HG03378 (cell line): ENCODE results near the gene ID2.
A peak's percentile ranks its signal among the peaks of the same experiment; 100 is the strongest.

ENCODE experiments used
- ATAC-seq: cut with Tn5 transposase; IDR thresholded peaks from one replicate; pipeline ENCODE4 v1.9.1; 2021; ENCODE audit warnings: mild to moderate bottlenecking, moderate library complexity; ENCODE audit not compliant: unreplicated experiment

Gene ID2, protein sequence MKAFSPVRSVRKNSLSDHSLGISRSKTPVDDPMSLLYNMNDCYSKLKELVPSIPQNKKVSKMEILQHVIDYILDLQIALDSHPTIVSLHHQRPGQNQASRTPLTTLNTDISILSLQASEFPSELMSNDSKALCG

DNA sequence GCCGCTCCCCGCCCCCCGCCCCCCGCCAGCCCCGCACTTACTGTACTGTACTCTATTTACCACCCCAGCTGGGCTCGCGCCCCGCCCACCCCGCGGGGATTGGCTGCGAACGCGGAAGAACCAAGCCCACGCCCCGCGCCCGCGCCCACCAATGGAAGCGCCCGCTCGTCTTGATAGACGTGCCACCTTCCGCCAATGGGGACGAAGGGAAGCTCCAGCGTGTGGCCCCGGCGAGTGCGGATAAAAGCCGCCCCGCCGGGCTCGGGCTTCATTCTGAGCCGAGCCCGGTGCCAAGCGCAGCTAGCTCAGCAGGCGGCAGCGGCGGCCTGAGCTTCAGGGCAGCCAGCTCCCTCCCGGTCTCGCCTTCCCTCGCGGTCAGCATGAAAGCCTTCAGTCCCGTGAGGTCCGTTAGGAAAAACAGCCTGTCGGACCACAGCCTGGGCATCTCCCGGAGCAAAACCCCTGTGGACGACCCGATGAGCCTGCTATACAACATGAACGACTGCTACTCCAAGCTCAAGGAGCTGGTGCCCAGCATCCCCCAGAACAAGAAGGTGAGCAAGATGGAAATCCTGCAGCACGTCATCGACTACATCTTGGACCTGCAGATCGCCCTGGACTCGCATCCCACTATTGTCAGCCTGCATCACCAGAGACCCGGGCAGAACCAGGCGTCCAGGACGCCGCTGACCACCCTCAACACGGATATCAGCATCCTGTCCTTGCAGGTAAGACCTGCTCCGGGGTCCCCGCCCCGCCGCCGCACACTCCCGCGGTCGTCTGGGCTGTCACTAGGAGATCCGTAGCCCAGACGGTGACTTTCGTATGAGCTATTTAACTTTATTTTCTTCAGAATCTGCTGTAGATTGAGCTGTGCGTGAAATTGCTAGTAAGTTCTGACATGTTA, at the start of gene ID2:
TSS of gene ID2 (plus strand) at position 271 of the 907 bp plus-strand sequence. CDS start at position 381, 110 bp downstream.
- peak; percentile 54 for ATAC-seq

- ATAC-seq, result no peak
These were observed 49.1 kb upstream of the ID2 start for GRCh38 chr2:8632755-8633154.

DNA sequence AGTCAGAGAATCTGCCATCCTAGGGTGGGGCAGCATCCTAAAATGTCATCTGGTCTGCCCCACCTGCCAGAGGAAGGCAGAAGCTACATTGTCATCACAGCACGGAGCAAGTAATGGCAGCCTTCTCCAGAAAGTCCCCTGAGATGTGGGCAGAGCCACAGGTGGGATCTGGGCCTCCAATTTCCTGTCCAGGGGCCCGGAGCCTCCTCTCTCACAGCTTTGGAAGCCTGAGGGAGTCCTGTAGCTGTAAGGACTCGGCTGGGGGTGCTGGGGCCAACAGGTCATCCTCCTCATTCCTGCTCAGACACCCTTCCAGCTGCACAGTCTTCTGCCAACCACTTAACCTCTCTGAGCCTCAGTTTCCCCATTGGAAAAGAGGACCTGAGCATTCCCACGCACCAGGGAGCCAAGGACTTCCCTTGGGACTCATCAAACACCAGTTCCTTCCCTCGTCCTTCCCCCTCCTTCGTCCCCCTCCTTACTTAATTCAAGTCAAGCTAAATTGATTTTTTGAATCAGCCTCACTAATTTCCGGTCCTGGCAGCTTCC, 48.6 kb upstream of the ID2 start:
- no peak for ATAC-seq

DNA sequence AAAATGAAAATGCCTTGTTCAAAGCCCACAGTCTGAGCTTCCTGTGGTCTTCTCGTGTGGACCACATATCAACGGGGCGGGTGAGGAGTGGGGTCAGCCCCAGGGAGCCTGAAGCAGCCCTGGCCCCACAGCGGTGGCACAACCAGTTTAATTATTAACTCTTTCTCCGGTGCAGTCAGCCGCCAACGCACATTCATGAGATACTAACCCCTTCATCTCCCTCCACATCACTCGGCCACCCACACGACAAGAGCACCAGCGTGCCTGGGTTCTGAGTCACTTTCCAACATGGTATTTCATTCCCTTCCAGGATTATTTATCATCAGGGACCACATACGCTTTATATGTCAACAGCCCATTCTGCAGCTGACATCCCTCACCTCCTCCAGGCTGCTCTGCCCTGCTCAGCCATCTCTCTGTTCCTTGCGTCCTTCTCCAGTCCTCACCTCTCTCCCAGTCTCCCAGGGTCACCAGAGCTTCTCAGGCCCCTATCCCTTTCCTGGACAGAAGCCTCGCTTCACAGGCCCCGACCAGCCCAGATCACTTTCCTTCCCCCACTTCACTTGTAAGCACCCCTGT, 48.0 kb upstream of the ID2 start:
- ATAC-seq, result no peak

DNA sequence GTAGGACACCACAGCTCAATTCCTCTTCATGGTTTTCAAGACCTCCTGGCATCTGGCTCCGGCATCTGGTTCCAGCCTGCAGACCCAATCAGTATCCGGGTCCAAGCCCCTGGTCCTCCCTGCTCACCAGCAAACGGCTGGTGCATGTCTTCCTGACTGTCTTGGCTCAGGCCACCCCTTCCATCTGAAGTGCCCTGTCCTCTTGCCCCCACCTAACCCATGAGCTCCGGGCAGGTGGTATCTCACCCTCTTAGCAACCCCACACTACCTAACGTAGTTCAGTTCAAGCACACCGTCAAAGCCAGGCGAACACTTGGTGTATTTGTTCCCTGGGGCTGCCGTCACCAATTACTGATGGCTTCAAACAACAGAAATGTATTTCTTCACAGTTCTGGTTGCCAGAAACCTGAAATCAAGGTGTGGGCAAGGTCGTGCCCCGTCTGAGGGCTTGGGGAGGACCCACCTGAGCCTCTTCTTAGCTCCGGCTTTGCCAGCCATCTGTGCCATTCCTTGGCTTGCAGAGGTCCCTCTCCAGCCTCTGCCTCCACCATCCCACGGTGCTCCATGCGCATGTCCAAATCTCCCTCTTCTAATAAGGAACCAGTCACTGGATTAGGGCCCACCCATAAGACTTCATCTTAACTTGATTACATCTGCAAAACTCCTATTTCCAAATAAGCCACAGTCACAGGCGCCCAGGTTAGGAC, 47.2 kb upstream of the ID2 start:
- no peak for ATAC-seq

DNA sequence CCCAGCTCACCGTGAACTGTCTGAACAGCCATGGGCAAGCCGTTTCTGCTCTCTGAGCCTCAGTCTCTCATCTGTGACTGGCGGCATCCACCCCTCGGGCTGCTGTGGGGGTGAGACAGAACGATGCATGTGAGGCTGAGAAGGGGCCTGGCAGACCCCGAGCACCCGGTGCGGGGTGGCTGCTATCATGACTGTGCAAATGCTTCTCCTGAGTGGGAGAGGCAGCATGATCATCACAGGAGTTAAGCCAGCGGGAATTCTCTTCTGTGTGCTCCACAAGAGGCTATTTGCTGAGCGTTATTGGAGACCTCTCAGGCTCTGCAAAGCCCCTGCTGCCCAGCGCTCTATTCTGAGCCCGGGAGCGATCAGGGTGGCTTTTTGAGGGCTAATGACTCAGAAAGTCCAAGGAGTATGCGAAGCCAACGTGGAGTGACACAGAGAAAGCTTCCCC, 45.8 kb upstream of the ID2 start:
- no peak for ATAC-seq

- ATAC-seq, result no peak
These were observed 44.9 kb upstream of the ID2 start for GRCh38 chr2:8636721-8637636.

- ATAC-seq, result no peak
These were observed 43.5 kb upstream of the ID2 start for GRCh38 chr2:8638327-8638726.

DNA sequence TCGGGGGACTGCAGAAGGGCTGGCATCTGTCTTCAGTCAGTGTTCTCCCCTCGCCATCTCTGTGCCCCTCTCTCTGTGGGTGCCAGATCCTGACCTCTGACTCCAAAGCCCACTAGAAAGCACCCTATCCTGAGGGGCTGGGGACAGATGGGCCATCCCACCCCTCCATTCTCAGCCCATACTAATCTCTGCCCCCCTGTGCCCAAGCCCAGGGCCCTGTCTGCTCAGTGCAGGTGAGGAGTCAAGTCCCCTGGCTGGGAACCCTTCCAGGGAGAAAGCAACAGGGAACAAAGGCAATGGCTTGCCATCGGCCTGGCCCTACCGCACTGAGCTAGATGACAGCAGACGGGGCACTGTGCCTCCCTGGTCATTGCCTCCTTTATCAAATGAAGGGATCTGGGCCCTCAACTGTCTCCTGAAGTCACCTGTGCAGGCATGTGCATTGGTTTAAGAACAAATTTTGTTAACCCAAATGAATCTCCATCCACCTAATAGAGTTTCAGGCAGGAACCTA, 42.7 kb upstream of the ID2 start:
- ATAC-seq, result no peak

GRCh38 chr2:8640498-8640897, 41.4 kb upstream of the ID2 start:
- no peak for ATAC-seq

DNA sequence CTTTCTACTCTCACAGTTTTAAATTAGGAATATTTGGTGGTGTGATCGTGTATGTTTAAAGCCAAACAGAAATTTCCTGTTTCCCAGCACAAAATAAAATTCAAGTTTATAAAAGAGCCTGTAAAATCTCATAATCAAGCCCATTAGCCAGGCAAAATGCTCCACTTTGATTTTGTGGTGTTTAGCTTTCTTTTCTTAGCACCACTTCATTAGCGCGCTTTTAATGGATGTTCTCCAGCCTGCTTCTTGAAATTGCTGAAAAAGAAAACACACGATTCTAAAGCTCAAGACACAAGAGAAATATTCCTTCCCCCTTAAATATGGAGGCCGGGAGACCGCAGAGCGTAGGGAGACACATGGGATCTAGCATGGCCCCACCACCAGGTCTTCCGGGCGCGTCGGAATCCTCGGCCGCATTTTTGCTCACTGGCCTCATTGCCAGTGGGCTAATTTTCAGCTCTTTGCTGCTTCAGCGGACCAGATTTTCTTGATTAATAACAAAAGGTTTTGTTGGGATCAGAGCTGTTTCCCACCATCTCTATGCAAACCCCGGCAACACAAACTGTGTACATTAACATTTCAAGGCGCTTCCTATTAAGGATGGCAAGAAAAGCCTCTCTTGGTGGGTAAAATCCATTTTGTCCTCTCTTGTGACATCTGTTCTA, 40.4 kb upstream of the ID2 start:
- no peak for ATAC-seq

- no peak for ATAC-seq
These were observed 39.3 kb upstream of the ID2 start for GRCh38 chr2:8642366-8643068.

DNA sequence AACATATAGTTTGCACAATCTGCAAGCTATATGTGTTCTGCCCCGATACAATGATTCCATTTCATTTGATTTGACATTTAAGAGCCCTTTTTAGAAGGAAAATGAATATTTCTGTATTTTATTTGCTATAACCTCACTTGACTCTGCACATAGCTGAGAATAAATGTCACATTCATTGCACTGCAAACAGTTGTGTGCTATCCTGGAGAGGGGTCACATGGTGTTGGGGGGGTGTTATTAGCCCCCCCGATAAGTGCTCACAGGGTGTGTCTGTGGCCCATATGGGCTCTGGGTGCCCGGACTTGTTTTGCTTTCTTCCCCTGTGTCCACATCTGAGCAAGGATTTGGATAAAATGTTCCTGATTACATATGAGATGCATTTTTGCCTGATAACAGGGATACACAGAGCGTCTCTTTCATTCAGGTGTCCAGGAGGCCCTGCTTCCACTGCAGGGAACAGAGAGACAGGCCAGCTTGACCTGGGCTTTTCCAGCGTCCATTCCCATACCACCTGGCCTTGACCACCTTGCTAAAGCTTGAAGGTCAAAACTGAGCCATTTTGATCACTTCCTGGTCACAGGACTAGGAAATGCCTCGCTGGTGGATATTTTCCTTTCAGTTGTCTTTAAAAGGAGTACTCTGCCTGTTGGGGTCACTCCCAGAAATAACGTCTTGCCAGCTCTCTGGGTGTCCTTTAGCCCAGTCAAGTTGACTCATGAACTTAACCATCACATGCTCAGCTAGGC, 38.4 kb upstream of the ID2 start:
- ATAC-seq, result no peak

- ATAC-seq, result no peak
These were observed 37.9 kb upstream of the ID2 start for GRCh38 chr2:8643996-8644356.

DNA sequence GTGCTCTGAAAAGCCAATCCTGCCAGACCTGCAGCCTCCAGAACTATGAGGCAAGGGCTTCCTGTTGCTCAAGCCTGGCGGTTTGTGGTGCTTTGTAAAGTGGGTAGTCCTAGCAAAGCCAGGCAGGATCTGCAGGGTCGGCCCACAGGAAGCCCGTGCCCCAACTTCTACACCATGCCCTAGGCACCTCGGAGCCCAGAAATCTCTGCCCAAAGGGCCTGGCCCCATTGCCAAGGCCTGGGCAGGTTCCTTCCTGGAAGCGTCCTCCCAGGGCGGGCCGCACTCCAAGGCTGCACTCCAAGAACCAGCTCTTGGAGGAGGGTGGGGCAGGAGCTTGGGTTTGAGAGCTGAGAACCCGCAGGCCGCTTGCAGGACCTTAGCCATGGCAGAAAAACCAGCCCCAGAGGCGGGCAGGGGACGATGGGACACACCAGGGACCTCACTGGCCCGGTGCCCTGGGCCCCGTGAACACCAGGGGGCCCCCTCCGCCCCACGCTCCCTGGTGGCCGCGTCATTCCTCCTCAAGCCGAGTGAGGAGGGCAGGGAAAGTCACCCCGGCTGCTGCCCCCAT, 37.2 kb upstream of the ID2 start:
- ATAC-seq, result no peak

DNA sequence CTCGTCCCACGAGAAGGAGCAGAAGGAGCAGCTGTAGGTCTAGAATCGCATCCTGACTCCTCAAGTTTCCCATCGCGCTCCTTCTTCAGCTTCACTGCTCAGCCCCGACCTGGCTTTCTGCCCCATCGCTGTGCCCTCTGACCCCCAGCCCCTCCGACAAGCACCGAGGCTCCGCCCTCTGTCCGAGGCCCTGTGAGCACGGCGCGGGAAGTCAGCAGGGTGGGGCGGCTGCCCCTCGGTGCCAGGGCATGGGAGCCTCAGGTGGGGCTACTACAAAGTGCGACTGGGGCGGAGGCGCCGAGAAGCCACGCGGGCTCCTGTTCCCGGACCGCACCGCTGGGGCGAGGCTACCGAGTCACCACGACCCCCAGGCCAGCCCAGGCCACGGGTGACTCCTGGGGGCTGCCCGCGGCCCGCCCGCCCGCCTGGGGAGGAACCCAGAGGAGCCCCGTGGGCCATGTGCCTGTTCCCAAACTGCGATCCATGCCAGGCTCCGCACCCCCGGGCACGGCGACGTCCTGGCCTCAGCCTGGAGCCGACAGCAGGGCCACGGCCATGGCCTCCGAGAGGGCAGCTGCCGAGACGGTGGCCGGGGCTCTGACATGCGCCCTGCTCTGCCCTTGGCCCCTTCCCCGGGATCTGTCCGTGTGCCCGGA, 36.6 kb upstream of the ID2 start:
- ATAC-seq, result no peak

DNA sequence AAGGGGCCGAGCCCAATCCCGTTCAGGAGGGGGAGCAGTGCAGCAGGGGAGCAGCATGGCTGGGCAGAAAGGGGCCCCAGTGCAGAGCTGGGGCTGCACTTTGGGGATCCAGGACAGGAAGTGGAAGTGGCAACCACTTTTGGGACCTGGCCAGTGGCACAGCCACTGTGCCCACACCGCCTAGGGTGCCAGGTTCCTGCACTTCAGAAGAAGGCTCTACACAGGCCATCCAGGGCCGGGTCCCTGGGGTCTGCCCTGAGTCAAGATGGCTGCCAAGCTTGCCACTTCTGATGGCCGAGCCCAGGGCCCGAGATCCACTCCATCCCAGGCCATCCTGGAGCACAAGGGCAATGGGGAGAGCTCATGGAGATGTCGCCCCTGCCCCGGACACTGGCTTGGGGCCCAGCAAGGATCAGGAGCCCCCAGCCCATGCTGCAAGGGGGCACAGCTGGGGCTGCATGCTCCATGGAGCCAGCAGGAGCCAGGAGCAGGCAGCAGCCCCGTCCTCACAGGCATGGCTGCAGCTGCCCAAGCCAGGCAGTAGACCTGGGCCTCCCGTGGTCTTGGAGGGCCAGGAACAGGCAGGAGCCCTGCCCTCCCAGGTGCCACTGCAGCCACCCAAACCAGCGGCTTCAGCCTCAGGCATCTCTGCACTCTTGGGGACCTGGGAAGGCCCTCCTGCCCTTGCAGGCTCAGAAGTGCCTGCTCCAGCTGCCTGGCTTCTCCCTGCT, 35.0 kb upstream of the ID2 start:
- no peak for ATAC-seq
